K562 (cell line): ENCODE measurements around the gene RGS9. TPM values are rescaled to one million over a fixed set of nuclear protein-coding genes. Genes with fewer than 3 reads are reported as not detected.

Experiments
- ATF2 ChIP-seq: sonication (generic); formaldehyde crosslinking; IDR thresholded peaks from 2 replicates; pipeline ENCODE4 v1.8.1; 2022; ENCODE audit warnings: missing genetic modification reagents
- GABPA ChIP-seq: fragments of 200-800 bp; sonication (Bioruptor generic); conservative IDR thresholded peaks from 2 replicates; pipeline ENCODE4 v1.6.1; 2016; ENCODE audit warnings: low read depth, missing genetic modification characterization, missing compliant biosample characterization
- RBM34 ChIP-seq: fragments of 200-400 bp; formaldehyde crosslinking; IDR thresholded peaks from 2 replicates; pipeline ENCODE4 v1.6.1; 2018; ENCODE audit warnings: low read length, borderline replicate concordance; ENCODE audit not compliant: insufficient read depth
- TEAD4 ChIP-seq, 2 experiments: sonication (generic) in 1 of 2; formaldehyde crosslinking in 1 of 2; IDR thresholded peaks; 2 replicates each; pipeline versions ENCODE4 v1.6.1 to v1.8.0; 2012 to 2022; ENCODE audit warnings: borderline replicate concordance in 1 of 2, inconsistent platforms in 1 of 2, low read length in 1 of 2, mild to moderate bottlenecking in 1 of 2, missing genetic modification reagents in 1 of 2
- ZC3H11A ChIP-seq: IDR thresholded peaks from 2 replicates; pipeline ENCODE4 v1.6.1; 2012; ENCODE audit warnings: low read depth, low read length, improper control_type of control experiment
- ZNF318 ChIP-seq, 2 experiments: fragments of 450-650 bp; IDR thresholded peaks; 2 replicates each; pipeline ENCODE4 v1.6.1; 2016; ENCODE audit warnings: mild to moderate bottlenecking in 2 of 2, borderline replicate concordance in 1 of 2, low read depth in 1 of 2, moderate library complexity in 1 of 2
- polyA plus RNA-seq, 8 experiments: library from polyadenylated mRNA; depleted of rRNA in 4 of 8; stranded (reverse) in 5 of 8; unstranded in 3 of 8; fragments of >200 nt; fragmentation: Nextera tagmentation in 2 of 8; fragmentation: Illumina TruSeq in 1 of 8; extraction: Ambion mirVana in 2 of 8; extraction: Trizol in 1 of 8; gene quantifications; 2 replicates each; pipeline versions ENCODE4 v1.2.1 to v1.2.3, GENCODE V29; 2011 to 2014; ENCODE audit warnings: inconsistent platforms in 1 of 8, missing spikeins in 1 of 8
- total RNA-seq, 7 experiments: library from RNA; depleted of rRNA in 6 of 7; stranded (reverse); fragments of >200 nt in 6 of 7; fragmentation: Illumina TruSeq in 2 of 7; extraction: Trizol in 2 of 7; gene quantifications; 2 replicates each; pipeline versions ENCODE4 v1.2.1 to v1.2.3, GENCODE V29; 2011 to 2021; ENCODE audit warnings: low replicate concordance in 1 of 7

Gene RGS9
- total and polyA plus RNA-seq, 9 of the 15 experiments (the other 6 are each of a cell fraction or from before 2014, with no cell fraction given): 0.18 to 1.4 (median 0.55) TPM

GRCh38 chr17:65163990-65164495 lies 26.9 kb downstream of the RGS9 start (continued):
- no peak for TF ChIP-seq ZNF318 (IDR thresholded peaks at IDR 0.05; ENCODE audit: borderline replicate concordance in 1 of 2, low read depth in 1 of 2)
- TF ChIP-seq GABPA: no peak
- TF ChIP-seq RBM34: no peak
- no peak for TF ChIP-seq ZC3H11A
- no peak for TF ChIP-seq ATF2 (CRISPR knock-in tag)
- no peak for TF ChIP-seq TEAD4 (IDR thresholded peaks at IDR 0.05; ENCODE audit: low read length)
- TF ChIP-seq TEAD4 (CRISPR knock-in tag; IDR thresholded peaks at IDR 0.05; ENCODE audit: borderline replicate concordance): no peak
